GM12891 (cell line): ENCODE data around the gene ZBTB7B.

Experiments
- PAX5 ChIP-seq: IDR thresholded peaks from 2 replicates; pipeline ENCODE4 v1.6.1; 2011; ENCODE audit warnings: low read length, moderate library complexity, mild to moderate bottlenecking; ENCODE audit not compliant: insufficient read depth, severe bottlenecking
- POLR2A ChIP-seq: IDR thresholded peaks from 2 replicates; pipeline ENCODE4 v1.6.1; 2011; ENCODE audit warnings: low read depth, low read length, control low read depth
- POLR2AphosphoS5 ChIP-seq: IDR thresholded peaks from 2 replicates; pipeline ENCODE4 v1.6.1; 2011; ENCODE audit warnings: low read depth, low read length, control low read depth
- SPI1 ChIP-seq: IDR thresholded peaks from 2 replicates; pipeline ENCODE4 v1.6.1; 2011; ENCODE audit warnings: low read depth, low read length, control low read depth
- TAF1 ChIP-seq: IDR thresholded peaks from 2 replicates; pipeline ENCODE4 v1.6.1; 2011; ENCODE audit warnings: low read depth, low read length, control low read depth

- TF ChIP-seq SPI1 (no peak), TAF1 (no peak), POLR2A (no peak), POLR2AphosphoS5 (no peak), PAX5 (no peak)
Measured at GRCh38 chr1:155001425-155001674, 1.3 kb upstream of the ZBTB7B start.
